ENCODE measurements around the gene SIRT3.
"Not testable (repeated sequence)": the region's sequence is repeated elsewhere in the genome, so short reads cannot be mapped to it uniquely, and the experiment has no call there.

The SIRT3 gene

DNA sequence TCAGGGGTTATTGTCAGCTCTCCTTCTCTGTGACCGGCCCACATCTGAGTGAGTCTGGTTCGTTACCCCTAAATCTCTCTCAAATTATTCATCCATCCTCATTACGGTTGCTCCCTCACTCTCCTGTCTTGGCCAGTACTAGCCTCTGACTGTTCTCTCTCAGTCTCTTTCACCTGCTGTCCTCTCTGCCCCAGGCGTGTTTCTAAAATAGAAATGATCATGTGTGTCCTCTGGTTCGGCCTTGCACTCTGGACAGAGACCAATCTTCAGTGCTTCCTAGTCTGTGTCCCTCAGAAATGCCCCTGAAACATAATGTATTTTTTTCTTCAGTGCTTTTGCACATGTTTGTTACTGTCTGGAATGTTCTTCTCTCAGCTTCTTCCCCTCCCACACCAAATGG lies 5.5 kb upstream of the SIRT3 start:
- H3K4me1 ChIP-seq (ENCODE audit: control insufficient read depth, insufficient read depth, low read length): no peaks in the 10 kb centered on the region
- ChIA-PET CTCF (interaction anchor here (1.5 to 3.5 kb wide), 2 partner anchors 9 to 64 kb away, joined by 3 to 31 read pairs; no protein-coding TSS in a partner anchor), POLR2A (no interaction called here)
- H3K9me3 ChIP-seq (ENCODE audit: control insufficient read depth, insufficient read depth, low read depth, low read length): no peaks in the 10 kb centered on the region
- H3K4me3 ChIP-seq (ENCODE audit: low read depth, low read length): no peak overlapping the region
- TF ChIP-seq ZNF239 (tag by site-specific recombination; IDR thresholded peaks at IDR 0.05): no peak
- no peak for TF ChIP-seq KLF7 (tag by site-specific recombination; IDR thresholded peaks at IDR 0.05; ENCODE audit: borderline replicate concordance)
- no peak for TF ChIP-seq ZNF76 (tag by site-specific recombination; IDR thresholded peaks at IDR 0.05; ENCODE audit: borderline replicate concordance, low read depth)
- TF ChIP-seq ZNF777 (tag by site-specific recombination; IDR thresholded peaks at IDR 0.05; ENCODE audit: borderline replicate concordance): no peak
- TF ChIP-seq PRDM1 (tag by site-specific recombination; IDR thresholded peaks at IDR 0.05): no peak
- TF ChIP-seq ZNF792 (tag by site-specific recombination; IDR thresholded peaks at IDR 0.05): no peak
- TF ChIP-seq ZNF221 (tag by site-specific recombination; IDR thresholded peaks at IDR 0.05; ENCODE audit: borderline replicate concordance): no peak
- no peak for TF ChIP-seq ZNF433 (tag by site-specific recombination; IDR thresholded peaks at IDR 0.05; ENCODE audit: low read depth)
- no peak for TF ChIP-seq ZFHX2 (tag by site-specific recombination; conservative IDR thresholded peaks at IDR 0.05)
- peaks cover 9 to 75% of the 10 kb centered on the region in 2 experiments; a peak in 2 of 3 replicates for H3K36me3 ChIP-seq (ENCODE audit: control insufficient read depth in 2 of 2, insufficient read depth in 1 of 2, low read length in 2 of 2)
- no peak overlapping the region for H3K27ac ChIP-seq (ENCODE audit: extremely low read depth, low read depth, low read length)

DNA sequence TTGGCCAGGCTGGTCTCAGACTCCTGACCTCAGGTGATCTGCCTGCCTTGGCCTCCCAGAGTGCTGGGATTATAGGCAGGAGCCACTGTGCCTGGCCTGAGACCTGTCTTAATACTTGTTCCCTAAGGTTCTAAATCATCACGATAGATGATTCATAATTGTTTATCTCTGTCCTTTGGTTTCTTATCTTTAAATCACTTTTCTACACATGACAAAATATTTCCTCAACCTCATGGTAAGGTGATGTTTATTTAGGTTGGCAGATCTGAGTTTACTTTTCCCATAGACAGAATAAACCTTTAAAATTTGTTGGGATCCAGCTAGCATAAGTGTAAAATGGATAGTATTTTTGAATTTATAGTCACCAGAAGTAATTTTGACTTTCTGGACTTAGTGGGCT lies 4.2 kb upstream of the SIRT3 start:
- H3K36me3 ChIP-seq (ENCODE audit: control insufficient read depth in 2 of 2, insufficient read depth in 1 of 2, low read length in 2 of 2): peaks cover 5 to 62% of the 10 kb centered on the region in 2 experiments; a peak in 2 of 3 replicates

GRCh38 chr11:238346-238745 lies 2.2 kb upstream of the SIRT3 start:
- H3K27ac ChIP-seq (ENCODE audit: extremely low read depth, low read depth, low read length); H3K4me1 ChIP-seq (ENCODE audit: control insufficient read depth, insufficient read depth, low read length); H3K9me3 ChIP-seq (ENCODE audit: control insufficient read depth, insufficient read depth, low read depth, low read length); H3K4me3 ChIP-seq (ENCODE audit: low read depth, low read length): not testable (repeated sequence)
- peaks cover 4 to 44% of the 10 kb centered on the region in 2 experiments; a peak in 1 of 3 replicates for H3K36me3 ChIP-seq (ENCODE audit: control insufficient read depth in 2 of 2, insufficient read depth in 1 of 2, low read length in 2 of 2)
- CTCF ChIA-PET: interaction anchor here (1.3 to 3.4 kb wide), 3 partner anchors 10 to 15 kb away, joined by 4 to 35 read pairs (median 5); no protein-coding TSS in a partner anchor
- POLR2A ChIA-PET: interaction anchor here (3.5 kb wide), 1 partner anchor 32 kb away, joined by 13 read pairs; the partner anchor contains the start of genes BET1L and RIC8A

More for the DNA sequence above, 4.2 kb upstream of the SIRT3 start:
- H3K4me1 ChIP-seq (ENCODE audit: control insufficient read depth, insufficient read depth, low read length): no peaks in the 10 kb centered on the region
- no peaks in the 10 kb centered on the region for H3K9me3 ChIP-seq (ENCODE audit: control insufficient read depth, insufficient read depth, low read depth, low read length)
- ChIA-PET POLR2A (interaction anchor here (1.1 kb wide), 1 partner anchor 33 kb away, joined by 3 read pairs; the partner anchor contains the start of genes BET1L and RIC8A), CTCF (interaction anchor here (3.5 kb wide), 1 partner anchor 11 kb away, joined by 31 read pairs; no protein-coding TSS in a partner anchor)
- no peak overlapping the region for H3K4me3 ChIP-seq (ENCODE audit: low read depth, low read length)
- no peak overlapping the region for H3K27ac ChIP-seq (ENCODE audit: extremely low read depth, low read depth, low read length)
- no peak for TF ChIP-seq ZSCAN23 (tag by site-specific recombination; IDR thresholded peaks at IDR 0.05)
- TF ChIP-seq ZNF747 (tag by site-specific recombination; IDR thresholded peaks at IDR 0.05): no peak
- TF ChIP-seq, protein P1, sequence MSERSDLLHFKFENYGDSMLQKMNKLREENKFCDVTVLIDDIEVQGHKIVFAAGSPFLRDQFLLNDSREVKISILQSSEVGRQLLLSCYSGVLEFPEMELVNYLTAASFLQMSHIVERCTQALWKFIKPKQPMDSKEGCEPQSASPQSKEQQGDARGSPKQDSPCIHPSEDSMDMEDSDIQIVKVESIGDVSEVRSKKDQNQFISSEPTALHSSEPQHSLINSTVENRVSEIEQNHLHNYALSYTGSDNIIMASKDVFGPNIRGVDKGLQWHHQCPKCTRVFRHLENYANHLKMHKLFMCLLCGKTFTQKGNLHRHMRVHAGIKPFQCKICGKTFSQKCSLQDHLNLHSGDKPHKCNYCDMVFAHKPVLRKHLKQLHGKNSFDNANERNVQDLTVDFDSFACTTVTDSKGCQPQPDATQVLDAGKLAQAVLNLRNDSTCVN (tag by site-specific recombination; optimal IDR thresholded peaks at IDR 0.05): no peak
- TF ChIP-seq ZNF274 (IDR thresholded peaks at IDR 0.05; ENCODE audit: low read length): no peak
- no peak for TF ChIP-seq ZNF274 (tag by site-specific recombination; IDR thresholded peaks at IDR 0.05; ENCODE audit: borderline replicate concordance)
- TF ChIP-seq ZNF48 (tag by site-specific recombination; IDR thresholded peaks at IDR 0.05): no peak
- no peak for TF ChIP-seq SP2 (tag by site-specific recombination; IDR thresholded peaks at IDR 0.05)
- no peak for TF ChIP-seq ZNF664 (tag by site-specific recombination; IDR thresholded peaks at IDR 0.05)
- TF ChIP-seq, protein P2, sequence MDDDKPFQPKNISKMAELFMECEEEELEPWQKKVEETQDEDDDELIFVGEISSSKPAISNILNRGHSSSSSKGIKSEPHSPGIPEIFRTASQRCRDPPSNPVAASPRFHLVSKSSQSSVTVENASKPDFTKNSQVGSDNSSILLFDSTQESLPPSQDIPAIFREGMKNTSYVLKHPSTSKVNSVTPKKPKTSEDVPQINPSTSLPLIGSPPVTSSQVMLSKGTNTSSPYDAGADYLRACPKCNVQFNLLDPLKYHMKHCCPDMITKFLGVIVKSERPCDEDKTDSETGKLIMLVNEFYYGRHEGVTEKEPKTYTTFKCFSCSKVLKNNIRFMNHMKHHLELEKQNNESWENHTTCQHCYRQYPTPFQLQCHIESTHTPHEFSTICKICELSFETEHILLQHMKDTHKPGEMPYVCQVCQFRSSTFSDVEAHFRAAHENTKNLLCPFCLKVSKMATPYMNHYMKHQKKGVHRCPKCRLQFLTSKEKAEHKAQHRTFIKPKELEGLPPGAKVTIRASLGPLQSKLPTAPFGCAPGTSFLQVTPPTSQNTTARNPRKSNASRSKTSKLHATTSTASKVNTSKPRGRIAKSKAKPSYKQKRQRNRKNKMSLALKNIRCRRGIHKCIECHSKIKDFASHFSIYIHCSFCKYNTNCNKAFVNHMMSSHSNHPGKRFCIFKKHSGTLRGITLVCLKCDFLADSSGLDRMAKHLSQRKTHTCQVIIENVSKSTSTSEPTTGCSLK (tag by site-specific recombination; IDR thresholded peaks at IDR 0.05): no peak
- no peak for TF ChIP-seq ZNF140 (tag by site-specific recombination; IDR thresholded peaks at IDR 0.05)
- no peak for TF ChIP-seq ZNF654 (tag by site-specific recombination; IDR thresholded peaks at IDR 0.05; ENCODE audit: low read depth)
- no peak for TF ChIP-seq HOXC10 (CRISPR knock-in tag; IDR thresholded peaks at IDR 0.05)
- no peak for TF ChIP-seq ZNF76 (tag by site-specific recombination; IDR thresholded peaks at IDR 0.05; ENCODE audit: borderline replicate concordance, low read depth)
- TF ChIP-seq ZNF645 (tag by site-specific recombination; IDR thresholded peaks at IDR 0.05): no peak
- no peak for TF ChIP-seq ZNF473 (tag by site-specific recombination; IDR thresholded peaks at IDR 0.05)
- no peak for TF ChIP-seq GLI2 (tag by site-specific recombination; IDR thresholded peaks at IDR 0.05; ENCODE audit: borderline replicate concordance, low read depth)
- TF ChIP-seq, protein P3, sequence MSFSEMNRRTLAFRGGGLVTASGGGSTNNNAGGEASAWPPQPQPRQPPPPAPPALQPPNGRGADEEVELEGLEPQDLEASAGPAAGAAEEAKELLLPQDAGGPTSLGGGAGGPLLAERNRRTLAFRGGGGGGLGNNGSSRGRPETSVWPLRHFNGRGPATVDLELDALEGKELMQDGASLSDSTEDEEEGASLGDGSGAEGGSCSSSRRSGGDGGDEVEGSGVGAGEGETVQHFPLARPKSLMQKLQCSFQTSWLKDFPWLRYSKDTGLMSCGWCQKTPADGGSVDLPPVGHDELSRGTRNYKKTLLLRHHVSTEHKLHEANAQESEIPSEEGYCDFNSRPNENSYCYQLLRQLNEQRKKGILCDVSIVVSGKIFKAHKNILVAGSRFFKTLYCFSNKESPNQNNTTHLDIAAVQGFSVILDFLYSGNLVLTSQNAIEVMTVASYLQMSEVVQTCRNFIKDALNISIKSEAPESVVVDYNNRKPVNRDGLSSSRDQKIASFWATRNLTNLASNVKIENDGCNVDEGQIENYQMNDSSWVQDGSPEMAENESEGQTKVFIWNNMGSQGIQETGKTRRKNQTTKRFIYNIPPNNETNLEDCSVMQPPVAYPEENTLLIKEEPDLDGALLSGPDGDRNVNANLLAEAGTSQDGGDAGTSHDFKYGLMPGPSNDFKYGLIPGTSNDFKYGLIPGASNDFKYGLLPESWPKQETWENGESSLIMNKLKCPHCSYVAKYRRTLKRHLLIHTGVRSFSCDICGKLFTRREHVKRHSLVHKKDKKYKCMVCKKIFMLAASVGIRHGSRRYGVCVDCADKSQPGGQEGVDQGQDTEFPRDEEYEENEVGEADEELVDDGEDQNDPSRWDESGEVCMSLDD (tag by site-specific recombination; IDR thresholded peaks at IDR 0.05): no peak
- TF ChIP-seq ZNF544 (tag by site-specific recombination; IDR thresholded peaks at IDR 0.05): no peak
- no peak for TF ChIP-seq ZNF394 (tag by site-specific recombination; IDR thresholded peaks at IDR 0.05; ENCODE audit: borderline replicate concordance)
- TF ChIP-seq ZNF530 (tag by site-specific recombination; IDR thresholded peaks at IDR 0.05; ENCODE audit: low read depth): no peak
- TF ChIP-seq ZNF600 (tag by site-specific recombination; IDR thresholded peaks at IDR 0.05): no peak
